GM18520 (cell line): ENCODE measurements around the gene MSI2.

ENCODE experiments used
- ATAC-seq: cut with Tn5 transposase; IDR thresholded peaks from one replicate; pipeline ENCODE4 v1.9.1; 2021; ENCODE audit not compliant: unreplicated experiment

The MSI2 gene

DNA sequence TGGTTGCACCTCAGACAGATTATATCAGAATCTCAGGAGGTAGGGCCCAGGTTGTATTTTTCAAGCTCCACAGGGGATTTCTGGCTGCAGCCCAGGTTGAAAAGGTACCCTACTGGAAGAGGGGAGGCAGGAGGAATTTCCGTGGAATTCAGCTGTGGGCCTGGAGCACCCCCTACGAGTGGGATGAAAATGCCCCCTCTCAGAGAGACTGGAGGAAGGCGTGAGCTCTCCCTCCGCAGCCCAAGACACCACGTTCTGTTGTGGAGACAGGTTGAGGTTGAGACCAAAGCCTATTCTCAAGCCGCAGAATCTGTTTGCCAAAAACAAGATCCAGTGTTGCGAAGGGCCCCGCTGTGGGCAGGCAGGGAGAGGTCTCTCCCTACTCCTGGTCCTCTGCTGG is 386.7 kb downstream of the MSI2 start:
- ATAC-seq = no peak

DNA sequence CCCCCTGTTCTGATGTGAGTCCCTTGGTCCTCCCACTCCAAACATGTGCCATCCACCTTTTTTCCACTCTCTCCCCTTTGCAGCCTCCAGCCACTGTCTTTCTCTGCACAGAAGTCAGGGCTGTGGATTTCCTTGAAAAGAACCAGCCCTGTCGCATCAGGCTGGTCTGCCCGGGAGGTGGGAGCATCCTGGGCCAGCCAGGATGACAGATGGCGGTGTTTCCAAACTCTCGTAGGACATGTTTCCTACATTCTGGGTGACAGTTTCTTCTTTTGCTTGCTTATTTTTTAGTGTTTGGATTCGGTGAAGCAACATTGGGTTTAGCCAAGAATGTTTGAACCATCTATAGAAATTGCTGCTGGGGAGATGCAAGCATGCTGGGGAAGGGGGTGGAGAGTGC is 388.0 kb downstream of the MSI2 start:
- no peak for ATAC-seq

DNA sequence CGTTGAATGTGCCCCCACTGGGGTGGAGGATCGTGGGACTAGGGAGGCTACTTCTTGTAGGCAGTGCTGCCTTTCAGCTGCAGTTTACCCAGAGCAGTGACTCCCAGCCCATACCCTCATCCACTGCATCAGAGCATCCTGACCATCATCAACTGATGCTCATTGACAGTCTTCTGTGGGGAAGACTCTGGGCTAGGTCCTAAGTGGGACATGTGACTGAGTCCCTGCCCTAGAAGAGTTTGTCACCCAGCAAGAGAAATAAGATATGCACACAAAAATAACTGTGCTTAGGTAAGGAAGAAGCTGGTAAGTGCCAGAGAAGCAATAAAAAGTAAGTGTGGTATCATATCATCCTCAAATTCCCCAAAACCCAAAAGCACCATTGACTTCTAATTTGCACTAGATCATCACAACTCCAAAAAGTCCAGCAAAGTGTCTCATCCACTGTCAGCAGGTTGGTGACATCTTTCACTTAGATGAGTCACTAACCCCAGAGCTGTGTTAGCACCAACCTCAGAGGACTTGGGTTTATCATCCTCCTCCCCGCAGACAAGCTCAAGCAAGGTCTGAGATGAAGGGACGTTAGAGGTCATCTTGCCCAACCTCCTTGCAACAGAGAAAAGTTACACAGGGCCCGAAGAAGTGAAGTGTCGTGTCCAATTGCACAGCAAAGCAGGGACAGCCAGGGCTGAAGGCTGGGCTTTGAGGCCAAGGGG is 389.8 kb downstream of the MSI2 start:
- no peak for ATAC-seq

DNA sequence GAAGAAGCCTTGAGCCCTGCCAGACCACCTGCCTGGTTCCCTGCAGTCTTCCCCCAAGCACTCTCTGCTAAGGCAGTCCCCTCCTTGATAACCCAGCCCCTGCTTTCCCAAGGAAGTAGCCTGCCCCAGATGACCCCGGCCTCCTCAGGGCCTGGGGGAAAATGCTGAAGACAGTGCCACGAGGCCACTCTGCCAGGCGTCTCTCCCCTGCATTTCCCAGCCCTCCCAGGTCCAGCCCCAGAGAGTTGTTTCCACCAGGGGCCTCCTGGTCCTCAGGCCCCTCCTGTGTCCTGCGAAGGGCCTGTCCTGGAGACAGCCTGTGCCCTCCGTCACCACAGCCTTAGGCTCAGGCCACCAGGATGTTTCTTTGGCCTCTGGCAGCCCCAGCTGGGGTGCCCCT is 392.4 kb downstream of the MSI2 start:
- ATAC-seq = no peak

DNA sequence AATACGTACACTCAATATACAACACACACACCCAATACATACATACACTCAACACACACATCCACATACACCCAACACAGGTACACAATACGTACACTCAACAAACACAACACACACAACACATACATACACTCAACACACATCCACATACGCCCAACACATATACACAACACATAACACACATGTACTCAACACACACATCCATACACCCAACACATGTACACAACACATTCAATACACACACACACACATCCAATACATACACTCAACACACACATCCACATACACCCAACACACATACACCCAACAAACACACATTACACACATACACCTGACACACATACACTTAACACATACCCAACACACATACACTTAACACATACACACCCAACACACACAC is 392.9 kb downstream of the MSI2 start:
- ATAC-seq = no peak

DNA sequence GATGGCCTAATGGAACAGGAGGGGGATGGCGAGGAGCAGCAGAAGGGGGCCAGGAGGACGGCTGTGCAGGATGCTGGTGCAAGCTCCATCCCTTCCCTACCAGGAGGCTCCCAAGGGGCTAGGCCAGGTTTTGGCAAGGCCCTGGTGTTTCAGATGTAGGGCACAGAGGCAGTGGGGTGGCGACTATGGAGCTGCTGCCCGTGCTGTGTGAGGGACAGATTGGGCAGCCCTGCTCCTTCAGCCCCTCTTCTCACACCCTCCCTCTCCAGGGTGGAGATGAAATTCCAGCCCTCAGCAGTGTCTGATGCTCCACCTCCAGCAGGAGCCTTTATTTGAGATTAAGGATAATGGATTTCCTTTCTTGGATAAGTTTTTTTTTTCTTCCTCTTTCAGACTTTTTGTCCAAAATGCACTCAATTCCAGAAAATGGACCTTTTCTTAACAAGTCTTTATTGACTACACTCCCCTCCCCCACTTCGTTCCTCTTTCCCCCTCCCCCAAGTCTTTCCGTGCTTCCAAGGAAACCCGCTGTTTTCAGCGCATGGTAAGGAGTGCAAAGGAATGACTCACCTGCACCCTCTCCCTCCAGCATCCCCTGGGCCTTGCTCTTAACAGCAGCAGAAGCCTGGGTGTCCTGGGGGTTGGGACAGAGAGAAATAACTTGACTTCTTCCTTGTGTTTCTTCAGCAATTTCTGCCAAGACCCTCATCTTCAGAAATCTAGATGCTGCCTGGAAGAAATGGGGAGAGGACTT is 393.6 kb downstream of the MSI2 start:
- no peak for ATAC-seq

DNA sequence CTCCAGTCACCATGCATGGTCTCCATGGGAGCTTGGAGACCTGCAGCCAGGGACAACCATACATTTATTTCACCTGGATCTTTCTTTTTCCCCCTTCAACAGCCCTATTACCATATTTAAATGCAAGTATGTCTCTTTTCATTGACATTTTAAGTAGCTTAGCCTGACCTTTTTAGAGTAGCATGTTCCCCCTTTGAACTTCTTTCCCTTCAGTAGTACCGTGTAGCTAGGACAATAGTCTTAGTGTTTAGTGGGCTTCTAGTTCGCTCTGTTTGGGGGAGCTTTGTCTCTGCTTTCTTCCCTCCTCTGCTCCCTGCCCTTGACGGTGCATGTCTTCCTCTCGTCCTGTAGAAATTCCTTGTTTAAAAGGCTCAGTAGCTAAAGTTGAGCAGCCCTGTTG is 394.2 kb downstream of the MSI2 start:
- no peak for ATAC-seq

DNA sequence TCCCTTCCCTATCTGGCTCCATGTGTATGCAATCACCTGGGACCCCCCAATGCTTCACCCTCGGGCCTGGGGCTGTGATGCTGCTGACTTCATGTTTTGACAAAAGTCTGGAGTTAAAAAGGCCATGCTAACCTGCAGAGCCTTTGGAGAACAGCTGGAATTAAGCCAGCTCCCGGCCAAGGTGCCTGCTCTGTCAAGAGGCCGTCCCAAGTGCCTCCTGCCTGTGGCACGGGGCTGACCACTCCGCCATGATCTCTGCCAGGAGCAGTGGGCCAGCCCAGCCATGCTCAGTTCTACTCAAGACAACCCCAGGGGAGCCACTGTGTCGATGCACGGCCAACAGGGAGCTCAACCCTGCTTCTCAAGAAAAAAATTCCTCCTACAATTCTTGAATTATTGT is 395.1 kb downstream of the MSI2 start:
- no peak for ATAC-seq

DNA sequence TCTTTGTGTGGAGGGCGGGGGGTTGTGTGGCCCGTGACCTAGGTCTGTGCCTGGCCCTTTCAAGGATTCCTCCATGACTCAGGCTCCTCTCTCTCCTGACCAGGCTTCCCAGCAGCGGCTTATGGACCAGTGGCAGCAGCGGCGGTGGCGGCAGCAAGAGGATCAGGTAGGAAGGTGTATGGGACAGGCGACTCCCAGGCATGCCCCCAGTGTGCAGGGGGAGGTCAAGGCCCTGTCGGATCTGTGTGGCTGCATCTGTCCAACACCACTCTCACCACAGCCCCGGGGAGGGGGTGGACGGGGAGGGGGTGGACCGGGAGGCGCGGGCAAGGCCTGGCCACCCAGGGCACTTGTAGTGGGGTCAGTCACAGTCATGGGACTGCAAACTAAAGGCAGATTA is 395.7 kb downstream of the MSI2 start:
- ATAC-seq = no peak

DNA sequence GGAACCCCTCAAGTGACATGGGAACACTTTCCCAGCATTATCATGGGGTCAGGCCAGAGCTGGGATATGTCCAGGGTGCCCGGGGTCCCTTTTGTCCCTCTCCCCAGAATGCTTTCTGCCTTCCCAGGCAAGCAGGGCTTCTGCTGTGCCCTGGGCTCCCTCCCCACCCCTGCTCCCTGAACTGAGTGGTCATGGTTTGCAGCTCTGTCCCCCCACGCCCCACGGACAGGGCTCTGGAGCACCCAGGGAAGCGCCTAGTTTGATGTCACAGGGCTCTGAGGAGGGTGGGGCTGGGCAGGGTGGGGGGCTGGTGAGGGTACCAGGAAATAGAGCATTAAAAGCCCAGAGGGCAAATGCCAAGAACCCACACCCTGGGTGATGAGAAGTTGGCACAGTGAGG is 396.5 kb downstream of the MSI2 start:
- no peak for ATAC-seq

DNA sequence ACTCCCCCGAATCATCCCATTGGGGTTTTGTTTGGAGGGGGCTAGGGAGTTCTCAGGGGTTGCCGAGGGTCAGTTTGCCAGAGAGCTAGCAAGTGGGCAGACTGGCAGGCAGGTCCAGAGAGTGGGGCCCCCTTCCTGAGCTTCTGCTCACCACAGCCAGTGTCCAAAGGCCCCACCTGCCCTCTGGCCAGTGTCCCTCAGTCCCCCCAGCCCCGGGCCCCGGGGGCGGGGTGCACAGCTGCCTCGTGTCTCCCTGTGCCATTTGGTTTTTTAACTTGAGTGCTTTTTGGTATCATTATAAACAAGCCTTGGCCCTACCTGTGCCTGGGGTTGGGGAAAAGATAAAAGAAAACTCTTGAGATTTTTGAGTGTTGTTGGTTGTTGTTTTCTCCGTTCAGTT is 397.0 kb downstream of the MSI2 start:
- no peak for ATAC-seq

DNA sequence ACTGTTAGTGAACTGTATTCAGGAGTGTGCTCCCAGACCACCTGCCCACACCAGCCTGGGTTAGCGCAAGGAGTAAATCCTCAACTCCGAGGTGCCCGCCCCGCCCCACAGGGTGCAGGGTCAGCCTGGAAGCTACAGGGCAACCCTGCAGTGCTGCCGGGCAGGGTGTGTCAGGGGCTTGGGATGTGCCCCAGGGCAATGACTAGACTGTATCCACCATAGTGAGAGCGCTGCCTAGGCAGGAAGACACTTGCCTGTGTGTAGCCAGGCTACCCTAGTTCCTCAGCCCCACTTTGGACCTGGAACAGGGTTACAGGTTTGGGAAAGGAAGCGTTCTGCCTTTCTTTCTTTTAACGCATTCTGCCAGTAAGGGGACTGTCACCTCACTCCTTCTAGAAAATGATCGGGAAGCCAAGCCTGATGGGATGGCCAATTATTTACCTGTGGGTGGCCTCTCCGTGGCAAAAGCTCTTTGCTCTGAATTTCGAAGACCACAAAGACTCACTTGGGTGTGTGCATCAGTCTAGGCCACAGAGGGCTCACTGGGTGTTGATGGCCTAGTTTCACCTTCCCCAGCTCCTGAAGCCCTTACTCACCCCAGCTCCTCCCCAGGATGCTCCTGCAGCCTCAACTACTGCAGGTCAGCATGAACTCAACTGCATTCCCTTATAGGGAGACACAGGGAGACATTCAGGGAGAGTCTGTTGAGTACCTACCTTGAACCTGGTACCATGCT is 397.9 kb downstream of the MSI2 start:
- ATAC-seq = no peak

DNA sequence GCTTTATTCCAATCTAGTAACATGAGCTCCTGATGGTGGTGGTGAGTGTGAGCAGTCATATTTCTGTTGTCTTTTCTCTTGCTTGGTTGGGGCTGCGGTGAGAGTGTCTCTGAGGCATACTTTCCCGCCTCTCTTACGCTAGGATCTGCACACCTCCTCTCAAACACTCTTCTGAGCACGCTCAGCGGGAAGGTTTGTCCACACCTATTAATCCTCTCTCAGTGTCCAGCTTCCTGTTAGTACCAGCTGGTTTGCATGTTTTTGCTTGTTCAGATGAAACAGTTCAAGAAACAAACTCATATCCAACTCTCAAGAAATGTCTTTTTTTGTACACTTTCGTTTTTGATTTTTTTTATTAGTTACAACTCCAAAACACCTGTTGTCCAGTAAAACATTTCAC is 399.2 kb downstream of the MSI2 start:
- ATAC-seq = no peak

DNA sequence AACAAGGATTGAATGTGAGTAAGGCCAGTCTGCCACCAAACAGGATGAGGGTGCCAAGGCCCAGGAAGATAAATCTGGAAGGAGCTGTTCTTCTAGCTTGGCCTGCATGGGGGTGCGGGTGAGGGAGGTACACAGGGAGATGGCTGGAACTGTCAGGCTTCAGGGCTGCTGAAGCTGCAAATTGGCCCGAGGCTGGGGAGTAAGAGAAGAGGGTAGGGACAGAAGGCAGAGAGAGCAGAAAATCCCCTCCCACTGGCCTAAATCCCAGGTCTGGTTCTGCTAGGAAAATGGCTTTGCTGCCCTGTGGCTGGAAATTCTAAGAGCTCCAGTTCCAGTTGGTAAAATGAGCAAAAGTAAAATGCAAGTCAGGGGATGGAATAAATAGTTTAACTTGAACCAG is 400.9 kb downstream of the MSI2 start:
- ATAC-seq = no peak

DNA sequence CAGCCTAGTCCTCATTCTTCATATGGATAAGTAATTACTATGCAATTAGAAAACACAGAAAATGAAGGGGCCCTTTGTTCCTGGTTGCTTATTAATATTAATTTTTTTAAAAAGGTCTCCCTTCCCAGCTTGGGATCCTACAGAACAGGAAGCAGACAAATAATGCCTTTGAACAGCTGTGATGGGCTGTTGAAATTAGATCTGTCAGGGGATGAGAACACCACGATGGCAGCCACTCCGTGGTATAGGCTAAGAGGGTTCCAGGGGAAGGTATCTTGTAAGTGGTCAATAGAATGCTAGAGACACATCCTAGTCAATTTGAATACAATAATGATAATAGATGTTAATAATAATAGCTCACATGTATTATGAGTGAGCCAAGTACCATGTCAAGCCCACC is 405.7 kb downstream of the MSI2 start:
- no peak for ATAC-seq

DNA sequence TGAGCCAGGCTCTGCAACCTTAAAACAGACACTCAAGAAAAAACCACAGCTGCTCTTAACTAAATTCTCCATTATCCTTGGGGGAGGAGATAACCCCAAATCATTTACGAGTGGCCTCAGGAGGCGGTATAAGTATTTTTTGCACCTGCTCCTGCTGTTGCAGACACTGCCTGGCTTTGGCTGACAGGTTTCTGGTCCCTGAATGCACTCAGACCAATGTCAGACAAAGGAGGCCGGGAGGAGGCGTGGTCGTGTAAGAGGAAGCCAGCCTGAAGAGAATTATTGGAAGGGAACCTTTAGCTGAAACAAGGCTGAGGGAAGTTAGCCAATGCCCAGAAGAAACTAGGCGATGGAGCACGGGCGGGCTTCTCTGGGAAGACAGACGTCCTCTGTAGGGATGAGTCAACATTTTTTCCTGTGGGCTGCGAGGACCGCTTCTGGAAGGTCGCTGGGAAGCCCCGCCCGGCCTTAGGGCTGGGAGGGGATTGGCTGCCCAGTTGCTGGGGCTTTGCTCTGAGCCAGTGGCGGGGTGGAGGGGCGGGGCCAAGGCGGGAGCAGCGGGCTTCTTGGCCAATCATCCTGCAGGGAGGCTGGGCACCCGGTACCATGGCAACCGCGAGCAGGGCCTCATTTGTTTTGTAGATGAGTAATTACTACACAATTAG is 406.5 kb downstream of the MSI2 start:
- no peak for ATAC-seq

DNA sequence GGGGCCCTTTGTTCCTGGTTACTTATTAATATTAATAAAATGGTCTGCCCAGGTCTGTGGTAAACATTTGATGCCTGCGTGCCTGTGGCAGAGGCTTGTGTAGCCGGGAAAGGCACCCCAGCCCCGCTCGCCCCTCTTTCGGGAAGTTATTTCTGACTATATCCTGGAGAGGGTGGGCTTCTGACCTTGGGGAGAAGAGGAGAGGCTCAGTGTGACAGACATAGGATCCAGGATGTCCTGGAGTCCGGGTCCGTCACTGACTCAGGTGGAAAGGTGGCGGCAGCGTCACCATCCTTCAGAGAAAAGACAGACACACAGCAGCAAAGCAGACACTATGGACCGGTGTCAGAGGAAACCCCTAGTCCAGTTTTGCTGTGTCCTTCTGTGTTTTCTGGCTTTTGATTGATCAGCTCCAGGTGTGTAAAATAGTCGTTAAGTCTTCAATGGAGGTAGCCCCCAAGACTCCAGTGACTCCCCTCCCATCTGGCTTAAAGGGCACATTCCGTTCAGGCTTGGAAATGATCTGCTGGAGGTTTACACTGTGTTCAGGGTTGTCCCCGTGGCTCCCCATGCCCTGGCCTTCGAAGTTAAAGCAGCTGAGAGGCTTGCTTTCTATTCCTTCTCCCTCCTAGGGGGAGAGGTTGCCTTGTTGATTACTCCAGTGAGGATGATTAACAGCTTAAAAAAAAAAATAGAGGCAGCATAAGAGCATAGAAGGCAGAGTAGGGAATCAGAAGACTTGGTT is 407.2 kb downstream of the MSI2 start:
- ATAC-seq = no peak

DNA sequence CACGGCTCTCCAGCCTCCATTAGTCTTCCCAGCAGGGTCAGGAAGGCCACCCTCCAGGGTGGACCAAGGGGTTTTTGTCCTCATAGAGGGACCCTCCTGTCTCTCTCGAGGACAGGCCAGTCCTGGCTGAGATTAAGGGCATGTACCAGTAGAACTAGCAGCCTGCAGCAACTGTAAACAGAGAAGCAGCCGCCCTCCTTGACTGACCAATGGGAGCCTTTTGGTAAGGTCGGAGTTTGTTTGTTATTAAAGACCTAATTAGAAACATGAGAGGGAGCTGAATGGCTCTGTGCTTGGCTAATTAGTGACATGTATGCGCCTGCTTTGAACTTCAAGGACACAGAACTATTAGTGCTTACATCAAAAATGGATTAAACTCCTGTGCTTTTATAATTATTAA is 408.8 kb downstream of the MSI2 start:
- ATAC-seq = no peak

DNA sequence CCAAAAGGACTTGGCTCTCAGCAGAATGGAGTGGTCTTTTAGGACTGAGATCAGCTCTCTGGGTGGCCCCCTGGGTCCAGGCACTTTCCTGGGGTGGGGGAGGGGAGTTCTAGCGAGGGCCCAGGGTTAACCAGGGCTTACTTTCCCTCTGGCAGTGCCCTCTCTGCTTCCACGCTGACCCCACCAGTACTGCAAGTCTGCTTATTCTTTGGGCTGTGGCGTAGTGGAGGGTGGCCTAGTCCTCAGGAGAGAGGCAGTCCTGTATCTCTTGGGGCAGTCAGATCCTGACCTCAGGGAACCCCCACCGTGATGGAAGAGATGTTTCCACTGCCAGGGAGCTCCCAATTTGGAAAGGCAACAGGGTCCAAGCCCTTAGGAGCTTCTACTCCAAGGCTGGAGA is 409.4 kb downstream of the MSI2 start:
- ATAC-seq = no peak

DNA sequence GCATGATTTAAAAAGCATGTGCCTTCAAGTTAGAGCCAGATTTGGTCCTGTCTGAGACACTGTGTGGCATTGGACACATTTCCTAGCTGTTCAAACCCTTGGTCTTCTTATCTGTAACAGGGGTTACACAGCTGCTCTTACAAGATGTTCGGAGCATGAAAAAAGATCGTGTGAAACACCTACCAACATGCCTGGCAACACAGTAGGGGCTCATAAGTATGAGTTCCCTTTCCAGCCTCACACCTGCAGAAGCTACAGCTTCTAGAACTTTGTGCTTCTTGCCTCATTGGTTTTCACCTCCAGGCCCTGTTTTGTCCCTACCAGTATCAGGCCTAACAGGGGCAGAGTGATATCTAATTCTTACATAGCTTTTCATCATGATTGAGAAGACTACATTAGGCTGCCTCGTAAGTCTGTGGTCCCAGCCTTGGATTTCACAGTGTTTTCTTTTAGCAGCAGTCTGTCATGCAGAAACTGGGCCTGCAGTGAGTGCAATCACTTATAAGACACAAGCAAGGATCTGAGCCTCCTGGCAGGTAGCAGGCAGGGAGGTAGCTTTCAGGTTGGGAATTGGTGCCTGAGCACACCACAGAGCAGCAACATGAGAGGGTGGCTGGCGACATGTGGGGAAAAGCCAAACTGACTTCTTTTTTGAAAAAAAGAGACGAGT is 410.0 kb downstream of the MSI2 start:
- no peak for ATAC-seq
